NCI-H1930 (cell line): Measurements from ENCODE around the gene IRF4.

Experiments used
- DNase-seq, 2 experiments: peaks; one replicate each; lab custom pipeline; 2025; lab: John Stamatoyannopoulos, UW

The IRF4 gene

GRCh38 chr6:444653-445275 lies 53.2 kb downstream of the IRF4 start:
- DNase-seq: no peak

- DNase-seq: no peak
Measured at GRCh38 chr6:445571-446417, 54.2 kb downstream of the IRF4 start.

GRCh38 chr6:446418-447366 lies 55.1 kb downstream of the IRF4 start:
- DNase-seq: no peak

GRCh38 chr6:447381-448165 lies 56.0 kb downstream of the IRF4 start:
- DNase-seq: no peak

GRCh38 chr6:448296-449056 lies 56.9 kb downstream of the IRF4 start:
- DNase-seq: no peak

- DNase-seq: no peak
Measured at GRCh38 chr6:449057-449430, 57.5 kb downstream of the IRF4 start.

- no peak for DNase-seq
Measured at GRCh38 chr6:449486-450419, 58.2 kb downstream of the IRF4 start.

GRCh38 chr6:451336-451735 lies 59.8 kb downstream of the IRF4 start:
- DNase-seq: no peak

GRCh38 chr6:451847-452246 lies 60.3 kb downstream of the IRF4 start:
- no peak for DNase-seq

- no peak for DNase-seq
Measured at GRCh38 chr6:452301-453067, 60.9 kb downstream of the IRF4 start.

- no peak for DNase-seq
Measured at GRCh38 chr6:453152-453551, 61.6 kb downstream of the IRF4 start.

GRCh38 chr6:454148-454991 lies 62.8 kb downstream of the IRF4 start:
- DNase-seq: no peak

- DNase-seq: no peak
Measured at GRCh38 chr6:455006-455585, 63.5 kb downstream of the IRF4 start.

- no peak for DNase-seq
Measured at GRCh38 chr6:455835-456234, 64.3 kb downstream of the IRF4 start.

GRCh38 chr6:456358-456867 lies 64.9 kb downstream of the IRF4 start:
- DNase-seq: no peak

GRCh38 chr6:456887-457286 lies 65.3 kb downstream of the IRF4 start:
- no peak for DNase-seq
